HL-60 (cell line): ENCODE data around the gene RAPGEF4.
"Not testable (repeated sequence)": the region's sequence is repeated elsewhere in the genome, so short reads cannot be mapped to it uniquely, and the experiment has no call there.

ENCODE experiments used
- DNase-seq, 2 experiments: peaks; one replicate each; pipeline ENCODE4 v3.0.0-alpha.2; 2010 to 2020; ENCODE audit warnings: low read depth in 1 of 2, low spot score in 1 of 2
- H3K27ac ChIP-seq: fragments of 250-450 bp; sonication (Bioruptor Pico); replicated peaks from 2 replicates; pipeline ENCODE4 v1.5.1; 2020; ENCODE audit warnings: mild to moderate bottlenecking, moderate library complexity
- H3K27me3 ChIP-seq: fragments of 250-450 bp; sonication (Bioruptor Pico); 2 replicates; pipeline ENCODE4 v1.5.1; 2021; ENCODE audit warnings: mild to moderate bottlenecking, moderate library complexity; ENCODE audit not compliant: insufficient read depth, poor library complexity, severe bottlenecking
- H3K4me3 ChIP-seq: replicated peaks from 2 replicates; pipeline ENCODE4 v1.5.1; 2011; ENCODE audit warnings: mild to moderate bottlenecking, control low read depth, low read length; ENCODE audit not compliant: insufficient read depth
- CTCF ChIP-seq: IDR thresholded peaks from one replicate; pipeline ENCODE4 v1.5.1; 2011; ENCODE audit warnings: low read length, control low read depth, inconsistent platforms; ENCODE audit not compliant: insufficient read depth
- GABPA ChIP-seq: IDR thresholded peaks from 2 replicates; pipeline ENCODE4 v1.6.1; 2012; ENCODE audit warnings: low read depth
- POLR2AphosphoS5 ChIP-seq: IDR thresholded peaks from 2 replicates; pipeline ENCODE4 v1.6.1; 2012; ENCODE audit warnings: low read depth
- REST ChIP-seq: IDR thresholded peaks from 2 replicates; pipeline ENCODE4 v1.6.1; 2012; ENCODE audit warnings: low read depth; ENCODE audit not compliant: insufficient replicate concordance
- SPI1 ChIP-seq: IDR thresholded peaks from 2 replicates; pipeline ENCODE4 v1.6.1; 2012; ENCODE audit warnings: low read depth, mild to moderate bottlenecking, borderline replicate concordance

RAPGEF4 gene

GRCh38 chr2:173037245-173038120, 301.8 kb downstream of the RAPGEF4 start:
- H3K4me3 ChIP-seq = no peak overlapping the region
- H3K27ac ChIP-seq = no peak overlapping the region
- H3K27me3 ChIP-seq = no peaks in the 10 kb centered on the region
- no peak for DNase-seq
- TF ChIP-seq REST (no peak), POLR2AphosphoS5 (no peak), SPI1 (no peak), GABPA (no peak), CTCF (no peak)

GRCh38 chr2:173038257-173038656, 302.6 kb downstream of the RAPGEF4 start:
- H3K27ac ChIP-seq, H3K4me3 ChIP-seq, DNase-seq: not testable (repeated sequence)

GRCh38 chr2:173040729-173041128, 305.1 kb downstream of the RAPGEF4 start:
- TF ChIP-seq POLR2AphosphoS5 (no peak), GABPA (no peak), REST (no peak), SPI1 (no peak), CTCF (no peak)
- Histone ChIP-seq H3K4me3 (no peak overlapping the region), H3K27ac (no peak overlapping the region), H3K27me3 (no peaks in the 10 kb centered on the region)
- no peak for DNase-seq

More at GRCh38 chr2:173038257-173038656, 302.6 kb downstream of the RAPGEF4 start:
- not testable (repeated sequence) for H3K27me3 ChIP-seq

- Histone ChIP-seq H3K4me3 (no peak overlapping the region), H3K27me3 (no peaks in the 10 kb centered on the region), H3K27ac (no peak overlapping the region)
- TF ChIP-seq GABPA (no peak), REST (no peak), SPI1 (no peak), CTCF (no peak), POLR2AphosphoS5 (no peak)
- peak in 1 of 2 experiments; percentile 54 for DNase-seq
Observed at GRCh38 chr2:173043476-173043875, 307.8 kb downstream of the RAPGEF4 start.
